ENCODE results near the gene IL21R.

IL21R gene

DNA sequence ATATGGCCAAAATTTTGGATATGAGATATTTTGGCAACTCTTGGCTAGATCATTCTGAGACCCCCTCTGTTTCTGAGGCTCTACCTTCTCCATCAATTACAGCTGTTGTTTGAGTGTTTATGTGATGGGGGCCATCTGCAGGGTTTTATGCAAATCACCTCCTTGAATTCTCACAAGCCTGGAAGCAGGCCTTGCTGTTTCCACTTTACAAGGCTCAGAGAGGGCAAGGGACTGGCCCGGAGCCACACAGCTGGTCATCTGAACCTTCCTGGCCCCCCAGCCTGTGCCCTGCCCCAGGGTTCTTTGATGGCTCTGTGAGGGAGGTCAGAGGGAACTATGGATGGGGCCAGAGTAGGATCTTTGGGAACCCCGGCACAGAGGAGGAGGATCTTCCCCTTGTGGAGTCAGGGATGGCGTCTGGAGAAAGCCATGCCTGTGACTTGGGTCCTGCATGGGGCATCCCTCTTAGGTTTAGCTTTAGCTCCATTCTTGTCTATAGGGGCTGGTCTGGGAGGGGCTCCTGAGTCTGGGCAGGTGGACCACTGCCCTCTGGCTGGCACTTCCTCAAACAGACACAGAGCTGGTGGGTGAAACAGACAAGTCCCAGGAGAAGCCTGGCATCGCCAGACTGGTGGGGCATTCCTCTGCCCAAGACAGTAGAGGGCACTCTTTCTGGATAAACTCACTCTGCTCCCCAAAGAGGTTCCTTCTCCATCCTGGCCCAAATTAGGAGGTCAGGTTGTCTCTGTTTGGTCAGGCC, 26.2 kb downstream of the IL21R start:
- TF ChIP-seq, protein P1, sequence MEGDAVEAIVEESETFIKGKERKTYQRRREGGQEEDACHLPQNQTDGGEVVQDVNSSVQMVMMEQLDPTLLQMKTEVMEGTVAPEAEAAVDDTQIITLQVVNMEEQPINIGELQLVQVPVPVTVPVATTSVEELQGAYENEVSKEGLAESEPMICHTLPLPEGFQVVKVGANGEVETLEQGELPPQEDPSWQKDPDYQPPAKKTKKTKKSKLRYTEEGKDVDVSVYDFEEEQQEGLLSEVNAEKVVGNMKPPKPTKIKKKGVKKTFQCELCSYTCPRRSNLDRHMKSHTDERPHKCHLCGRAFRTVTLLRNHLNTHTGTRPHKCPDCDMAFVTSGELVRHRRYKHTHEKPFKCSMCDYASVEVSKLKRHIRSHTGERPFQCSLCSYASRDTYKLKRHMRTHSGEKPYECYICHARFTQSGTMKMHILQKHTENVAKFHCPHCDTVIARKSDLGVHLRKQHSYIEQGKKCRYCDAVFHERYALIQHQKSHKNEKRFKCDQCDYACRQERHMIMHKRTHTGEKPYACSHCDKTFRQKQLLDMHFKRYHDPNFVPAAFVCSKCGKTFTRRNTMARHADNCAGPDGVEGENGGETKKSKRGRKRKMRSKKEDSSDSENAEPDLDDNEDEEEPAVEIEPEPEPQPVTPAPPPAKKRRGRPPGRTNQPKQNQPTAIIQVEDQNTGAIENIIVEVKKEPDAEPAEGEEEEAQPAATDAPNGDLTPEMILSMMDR (conservative IDR thresholded peaks at IDR 0.05; ENCODE audit: low read depth, low read length) = peak; percentile 32
- no peak overlapping the region for H3K4me3 ChIP-seq (ENCODE audit: low read length)
- DNase-seq (ENCODE audit: low read depth) = no peak

DNA sequence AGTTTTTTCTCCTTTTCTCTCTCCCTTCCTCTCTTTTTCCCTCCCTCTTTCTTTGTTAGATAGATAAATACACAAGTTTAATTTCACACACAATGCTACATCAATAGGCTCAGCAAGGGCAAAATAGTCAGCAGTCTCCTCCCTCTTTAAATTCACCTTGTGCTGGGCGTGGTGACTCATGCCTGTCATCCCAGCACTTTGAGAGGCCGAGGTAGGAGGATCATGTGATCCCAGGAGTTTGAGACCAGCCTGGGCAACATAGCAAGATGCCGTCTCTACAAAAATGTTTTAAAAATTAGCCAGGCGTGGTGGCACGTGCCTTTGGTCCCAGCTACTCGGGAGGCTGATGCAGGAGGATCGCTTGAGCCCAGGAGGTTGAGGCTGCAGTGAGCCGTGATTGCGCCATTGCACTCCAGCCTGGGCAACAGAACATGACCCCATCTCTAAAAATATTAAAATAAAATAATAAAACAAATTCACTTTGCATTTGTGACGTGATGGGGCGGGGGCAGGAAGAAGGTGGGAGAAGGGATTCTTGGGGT, 27.4 kb downstream of the IL21R start:
- no peak overlapping the region for H3K4me3 ChIP-seq (ENCODE audit: low read length)
- TF ChIP-seq, protein P1 (conservative IDR thresholded peaks at IDR 0.05; ENCODE audit: low read depth, low read length) = no peak
- no peak for DNase-seq (ENCODE audit: low read depth)

DNA sequence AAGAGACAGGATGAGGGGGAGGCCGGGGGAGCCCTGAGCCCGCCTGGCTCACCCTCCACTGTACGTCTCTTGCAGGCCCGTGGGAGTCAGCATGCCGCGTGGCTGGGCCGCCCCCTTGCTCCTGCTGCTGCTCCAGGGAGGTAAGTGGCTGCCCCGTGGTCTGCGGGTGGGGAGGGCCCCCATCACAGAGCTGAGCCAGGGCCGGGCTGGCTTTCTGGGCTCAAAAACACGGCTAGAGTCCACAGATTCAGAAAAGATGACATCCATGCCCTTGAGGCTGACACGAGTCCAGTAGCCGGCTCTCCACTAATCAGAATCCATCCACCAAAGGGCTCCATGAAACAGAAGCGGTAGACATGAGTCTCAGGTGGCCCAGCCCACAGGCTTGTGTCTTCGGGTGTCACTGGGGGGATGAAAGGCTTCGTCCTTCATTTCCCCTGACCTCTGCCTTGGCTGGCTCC, 28.0 kb downstream of the IL21R start:
- DNase-seq (ENCODE audit: low read depth) = no peak
- H3K4me3 ChIP-seq (ENCODE audit: low read length) = no peak overlapping the region
- TF ChIP-seq, protein P1 (conservative IDR thresholded peaks at IDR 0.05; ENCODE audit: low read depth, low read length) = no peak

DNA sequence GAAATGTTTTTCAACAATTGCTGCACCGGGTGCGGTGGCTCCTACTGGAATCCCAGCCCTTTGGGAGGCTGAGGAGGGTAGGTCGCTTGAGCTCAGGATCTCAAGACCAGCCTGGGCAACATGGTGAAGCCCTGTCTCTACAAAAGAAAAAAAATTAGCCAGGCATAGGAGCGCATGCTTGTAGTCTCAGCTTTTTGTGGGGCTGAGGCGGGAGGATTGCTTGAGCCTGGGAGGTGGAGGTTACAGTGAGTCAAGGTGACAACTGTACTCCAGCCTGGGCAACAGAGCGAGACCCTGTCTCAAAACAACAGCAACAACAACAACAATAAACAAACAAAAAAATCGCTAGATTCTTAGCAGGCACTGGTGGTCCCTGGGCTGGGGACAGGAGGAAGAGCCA, 28.5 kb downstream of the IL21R start:
- DNase-seq (ENCODE audit: low read depth) = no peak

DNA sequence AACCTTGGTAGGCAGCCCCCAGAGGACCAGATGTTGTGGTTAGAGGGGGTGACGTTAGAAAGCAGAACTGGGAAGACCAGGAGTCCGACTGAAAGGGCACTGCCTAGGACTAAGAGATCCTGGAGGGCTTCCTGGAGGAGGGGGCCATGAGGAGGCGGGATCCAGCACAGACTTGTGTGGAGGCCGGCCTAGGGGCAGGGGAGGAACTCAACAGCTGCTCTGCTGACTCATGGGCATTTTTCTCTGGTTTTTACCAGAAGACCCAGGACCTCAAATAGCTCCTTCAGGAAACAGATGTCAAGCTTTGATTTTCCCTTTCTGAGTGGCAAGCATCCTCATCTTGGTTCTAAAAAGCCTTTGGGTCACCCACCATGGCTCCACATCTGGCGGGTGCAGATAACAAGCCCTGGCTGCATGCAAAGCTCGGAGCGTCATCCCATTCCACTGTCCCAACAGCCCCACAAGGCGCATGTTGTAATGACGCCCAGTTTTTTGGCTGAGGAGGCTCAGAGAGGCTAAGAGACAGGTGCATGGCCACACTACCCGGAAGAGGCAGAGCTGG, 29.0 kb downstream of the IL21R start:
- H3K4me3 ChIP-seq (ENCODE audit: low read length) = no peak overlapping the region
- TF ChIP-seq, protein P1 (conservative IDR thresholded peaks at IDR 0.05; ENCODE audit: low read depth, low read length) = no peak
- DNase-seq (ENCODE audit: low read depth) = no peak

More for the DNA sequence above, 28.5 kb downstream of the IL21R start:
- TF ChIP-seq, protein P1 (conservative IDR thresholded peaks at IDR 0.05; ENCODE audit: low read depth, low read length) = no peak
- H3K4me3 ChIP-seq (ENCODE audit: low read length) = no peak overlapping the region

DNA sequence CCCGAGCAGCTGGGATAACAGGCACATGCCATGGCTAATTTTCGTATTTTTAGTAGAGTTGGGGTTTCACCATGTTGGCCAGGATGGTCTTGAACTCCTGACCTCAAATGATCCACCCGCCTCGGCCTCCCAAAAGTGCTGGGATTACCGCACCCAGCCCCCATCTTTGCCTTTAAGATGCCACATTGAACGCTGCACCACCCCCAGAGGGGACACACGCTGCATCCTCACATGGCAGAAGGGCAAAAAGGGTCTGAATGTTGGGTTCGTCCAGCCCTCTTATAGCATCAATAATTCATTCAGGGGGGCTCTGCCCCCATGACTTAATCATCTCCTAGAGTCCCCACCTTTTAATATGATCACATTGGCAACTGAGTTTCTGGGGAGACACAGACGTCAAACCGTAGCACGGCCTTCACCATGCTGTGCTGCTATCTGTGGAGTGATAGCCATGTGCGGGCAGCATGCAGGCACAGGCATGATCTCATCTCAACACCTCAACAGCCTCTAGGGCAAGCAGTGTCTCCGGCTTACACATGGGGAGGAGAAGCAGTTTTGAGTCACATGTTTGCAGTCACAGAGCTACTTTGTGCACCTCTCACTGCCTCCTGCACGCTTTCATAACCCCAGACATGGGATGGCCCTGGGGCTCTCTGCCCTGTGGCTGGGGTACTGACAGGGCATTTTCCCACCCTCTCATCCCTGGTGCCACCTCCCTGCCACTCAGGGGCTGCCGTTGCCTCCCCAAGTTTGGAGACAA, 30.0 kb downstream of the IL21R start:
- DNase-seq (ENCODE audit: low read depth) = no peak
- TF ChIP-seq, protein P1 (conservative IDR thresholded peaks at IDR 0.05; ENCODE audit: low read depth, low read length) = no peak
- H3K4me3 ChIP-seq (ENCODE audit: low read length) = no peak overlapping the region
